Calu3 (cell line): ENCODE data around the gene RNF31. TPM values are rescaled to one million over a fixed set of nuclear protein-coding genes. Genes with fewer than 3 reads are reported as not detected.

Experiments used
- BruUV-seq: library from RNA; stranded (reverse); fragments of 400-500 nt; replicated peaks from 2 replicates; lab custom pipeline; 2021; lab: Mats Ljungman, UMichigan
- CTCF ChIA-PET: fragments of 300-600 bp; sonication (Branson Sonifier 250); formaldehyde crosslinking; loops from one replicate; lab custom pipeline; 2022; ENCODE audit warnings: antibody characterized with exemption; lab: Charles Lee
- DNase-seq: peaks from one replicate; pipeline ENCODE4 v3.0.0; 2022
- H3K27ac Mint-ChIP-seq: one replicate; pipeline ENCODE4 v1.8.0; 2022; ENCODE audit warnings: mixed read lengths; ENCODE audit not compliant: unreplicated experiment
- H3K27me3 Mint-ChIP-seq: one replicate; pipeline ENCODE4 v1.8.0; 2022; ENCODE audit warnings: mixed read lengths; ENCODE audit not compliant: unreplicated experiment
- H3K36me3 Mint-ChIP-seq: one replicate; pipeline ENCODE4 v1.8.0; 2022; ENCODE audit warnings: mild to moderate bottlenecking, moderate library complexity, mixed read lengths; ENCODE audit not compliant: insufficient read depth, unreplicated experiment
- H3K4me1 Mint-ChIP-seq: one replicate; pipeline ENCODE4 v1.8.0; 2022; ENCODE audit warnings: mild to moderate bottlenecking, low read depth, mixed read lengths; ENCODE audit not compliant: unreplicated experiment
- H3K4me3 Mint-ChIP-seq: one replicate; pipeline ENCODE4 v1.8.0; 2022; ENCODE audit warnings: mild to moderate bottlenecking, low read depth, moderate library complexity, mixed read lengths; ENCODE audit not compliant: unreplicated experiment
- H3K9me3 Mint-ChIP-seq: one replicate; pipeline ENCODE4 v1.8.0; 2022; ENCODE audit warnings: low read depth, mixed read lengths; ENCODE audit not compliant: unreplicated experiment
- CTCF ChIP-seq: fragments of 200-600 bp; IDR thresholded peaks from one replicate; pipeline ENCODE4 v1.8.0; 2022; ENCODE audit warnings: antibody characterized with exemption; ENCODE audit not compliant: unreplicated experiment
- intact Hi-C: fragments of 100-400 bp; cut with micrococcal nuclease; formaldehyde crosslinking; loops from one replicate; pipeline ENCODE4 v1.10.0; 2022; ENCODE audit not compliant: unreplicated experiment
- total RNA-seq: library from RNA; stranded (reverse); gene quantifications from 2 replicates; pipeline ENCODE4 v1.2.3, GENCODE V29; 2022

Gene RNF31
- total RNA-seq, 1 experiment from 2014 or later: 103 TPM

- no peak for TF ChIP-seq CTCF
- no TSS peak for BruUV-seq
- no peak overlapping the region for H3K27ac Mint-ChIP-seq
- H3K4me1 Mint-ChIP-seq: peaks cover 10% of the 10 kb centered on the region
- H3K9me3 Mint-ChIP-seq: no peaks in the 10 kb centered on the region
- CTCF ChIA-PET: interaction anchor here (0.7 kb wide), 1 partner anchor 348 kb away, joined by 3 read pairs; no protein-coding TSS in a partner anchor
- intact Hi-C loops: no loop called here
- H3K36me3 Mint-ChIP-seq: peaks cover 10% of the 10 kb centered on the region
- H3K4me3 Mint-ChIP-seq: no peak overlapping the region
- H3K27me3 Mint-ChIP-seq: no peaks in the 10 kb centered on the region
- no peak for DNase-seq
These were observed 16.4 kb upstream of the RNF31 start for GRCh38 chr14:24130717-24131548.

- no peak for DNase-seq
- BruUV-seq: no TSS peak
- CTCF ChIA-PET: no interaction called here
- peaks cover 16% of the 10 kb centered on the region for H3K36me3 Mint-ChIP-seq
- H3K27ac Mint-ChIP-seq: no peak overlapping the region
- no peaks in the 10 kb centered on the region for H3K27me3 Mint-ChIP-seq
- no peak for TF ChIP-seq CTCF
- no peak overlapping the region for H3K4me3 Mint-ChIP-seq
- no peaks in the 10 kb centered on the region for H3K9me3 Mint-ChIP-seq
- intact Hi-C loops: no loop called here
- peaks cover 10% of the 10 kb centered on the region for H3K4me1 Mint-ChIP-seq
These were observed 15.7 kb upstream of the RNF31 start for GRCh38 chr14:24131549-24131966.

GRCh38 chr14:24132061-24132685 is 15.1 kb upstream of the RNF31 start:
- intact Hi-C loops: no loop called here

GRCh38 chr14:24132976-24133375 is 14.3 kb upstream of the RNF31 start:
- H3K4me3 Mint-ChIP-seq: no peak overlapping the region
- peaks cover 25% of the 10 kb centered on the region for H3K36me3 Mint-ChIP-seq
- peaks cover 20% of the 10 kb centered on the region for H3K4me1 Mint-ChIP-seq
- H3K27me3 Mint-ChIP-seq: no peaks in the 10 kb centered on the region
- intact Hi-C loops: no loop called here
- no peak overlapping the region for H3K27ac Mint-ChIP-seq
- no TSS peak for BruUV-seq
- TF ChIP-seq CTCF: no peak
- CTCF ChIA-PET: no interaction called here
- no peaks in the 10 kb centered on the region for H3K9me3 Mint-ChIP-seq
- DNase-seq: no peak

More at GRCh38 chr14:24132061-24132685, 15.1 kb upstream of the RNF31 start:
- Mint-ChIP-seq H3K27ac (no peak overlapping the region), H3K4me3 (no peak overlapping the region), H3K9me3 (no peaks in the 10 kb centered on the region), H3K4me1 (peaks cover 15% of the 10 kb centered on the region), H3K36me3 (peaks cover 22% of the 10 kb centered on the region), H3K27me3 (no peaks in the 10 kb centered on the region)
- no TSS peak for BruUV-seq
- CTCF ChIA-PET: interaction anchor here (0.6 kb wide), 1 partner anchor 89 kb away, joined by 5 read pairs; no protein-coding TSS in a partner anchor
- no peak for DNase-seq
- no peak for TF ChIP-seq CTCF
